Midbrain (tissue), 1 donor: ENCODE measurements around the gene RTBDN.
"Not testable (repeated sequence)": the region's sequence is repeated elsewhere in the genome, so short reads cannot be mapped to it uniquely, and the experiment has no call there.

Experiments used
- DNase-seq: peaks from one replicate; lab custom pipeline; 2025; lab: John Stamatoyannopoulos, UW

Gene RTBDN

GRCh38 chr19:12856653-12857052 lies 22.3 kb upstream of the RTBDN start:
- DNase-seq: no peak

GRCh38 chr19:12847159-12848139 lies 13.1 kb upstream of the RTBDN start:
- DNase-seq: peak; percentile 79

GRCh38 chr19:12846613-12847012 lies 12.2 kb upstream of the RTBDN start:
- DNase-seq: not testable (repeated sequence)

- DNase-seq: no peak
Observed at GRCh38 chr19:12843999-12844732, 9.8 kb upstream of the RTBDN start.

- DNase-seq: no peak
Observed at GRCh38 chr19:12843328-12843727, 8.9 kb upstream of the RTBDN start.

GRCh38 chr19:12842511-12842910 lies 8.1 kb upstream of the RTBDN start:
- DNase-seq: no peak

GRCh38 chr19:12841094-12841493 lies 6.7 kb upstream of the RTBDN start:
- no peak for DNase-seq

- no peak for DNase-seq
Observed at GRCh38 chr19:12840091-12841079, 6.0 kb upstream of the RTBDN start.

GRCh38 chr19:12838886-12839756 lies 4.7 kb upstream of the RTBDN start:
- DNase-seq: no peak

GRCh38 chr19:12838182-12838885 lies 4.0 kb upstream of the RTBDN start, which contains the start of gene MAST1:
Gene MAST1, plus strand, starts transcription at chr19:12838515. Its CDS starts 58 bp downstream, at chr19:12838573.
- peak; percentile 49 for DNase-seq

GRCh38 chr19:12837225-12837624 lies 2.8 kb upstream of the RTBDN start:
- DNase-seq: no peak

GRCh38 chr19:12836529-12836863 lies 2.1 kb upstream of the RTBDN start:
- DNase-seq: no peak

GRCh38 chr19:12834976-12835757 lies 788 bp upstream of the RTBDN start:
- no peak for DNase-seq

- no peak for DNase-seq
Observed at GRCh38 chr19:12833738-12834565, 427 bp downstream of the RTBDN start.

GRCh38 chr19:12833418-12833737 lies 1.0 kb downstream of the RTBDN start:
- DNase-seq: no peak

- DNase-seq: no peak
Observed at GRCh38 chr19:12828494-12828893, 5.9 kb downstream of the RTBDN start.

- no peak for DNase-seq
Observed at GRCh38 chr19:12825254-12826131, 8.9 kb downstream of the RTBDN start.

- no peak for DNase-seq
Observed at GRCh38 chr19:12821761-12822160, 12.6 kb downstream of the RTBDN start.
